ENCODE results near the gene LASP1NB.

- TF ChIP-seq POLR2A (IDR thresholded peaks at IDR 0.05; ENCODE audit: low read length) (no peak), GATA1 (IDR thresholded peaks at IDR 0.05; ENCODE audit: low read depth, low read length) (no peak)
Measured at GRCh38 chr17:38940404-38940803, 15.0 kb downstream of the LASP1NB start.

Data from erythroblast (primary cell).